ENCODE measurements around the gene RAB18.

Gene RAB18

GRCh38 chr10:27504007-27504807, at the start of gene RAB18:
Gene RAB18, plus strand, starts transcription at chr10:27504304. Its CDS starts 66 bp downstream, at chr10:27504370.
- peak; percentile 28; the same call in 1 of the 2 replicates for TF ChIP-seq CTCF (IDR thresholded peaks at IDR 0.05)

- TF ChIP-seq CTCF (IDR thresholded peaks at IDR 0.05), result no peak
These were observed 49.3 kb upstream of the RAB18 start for GRCh38 chr10:27454837-27455236.

GRCh38 chr10:27457261-27457945, 46.7 kb upstream of the RAB18 start:
- TF ChIP-seq CTCF (IDR thresholded peaks at IDR 0.05), result no peak

GRCh38 chr10:27457966-27458365, 46.1 kb upstream of the RAB18 start:
- no peak for TF ChIP-seq CTCF (IDR thresholded peaks at IDR 0.05)

GRCh38 chr10:27461312-27461711, 42.8 kb upstream of the RAB18 start:
- TF ChIP-seq CTCF (IDR thresholded peaks at IDR 0.05), result no peak

- no peak for TF ChIP-seq CTCF (IDR thresholded peaks at IDR 0.05)
These were observed 40.1 kb upstream of the RAB18 start for GRCh38 chr10:27463961-27464360.

- no peak for TF ChIP-seq CTCF (IDR thresholded peaks at IDR 0.05)
These were observed 39.1 kb upstream of the RAB18 start for GRCh38 chr10:27464993-27465392.

All from LNCAP (cell line).